Stimulated activated CD4-positive, alpha-beta T cell treated with anti-CD3 and anti-CD28 coated beads, Interleukin-12 subunit alpha, Interleukin-12 subunit beta, amount 100 ng/mL, for 4 hours (primary cell): ENCODE data around the gene SPINK4.

Experiments
- DNase-seq: peaks from one replicate; pipeline ENCODE4 v3.0.0-alpha.2; 2020

Gene SPINK4

GRCh38 chr9:33294670-33295432 lies 54.9 kb downstream of the SPINK4 start:
- DNase-seq = no peak

GRCh38 chr9:33295571-33295970 lies 55.6 kb downstream of the SPINK4 start:
- DNase-seq = no peak

DNA sequence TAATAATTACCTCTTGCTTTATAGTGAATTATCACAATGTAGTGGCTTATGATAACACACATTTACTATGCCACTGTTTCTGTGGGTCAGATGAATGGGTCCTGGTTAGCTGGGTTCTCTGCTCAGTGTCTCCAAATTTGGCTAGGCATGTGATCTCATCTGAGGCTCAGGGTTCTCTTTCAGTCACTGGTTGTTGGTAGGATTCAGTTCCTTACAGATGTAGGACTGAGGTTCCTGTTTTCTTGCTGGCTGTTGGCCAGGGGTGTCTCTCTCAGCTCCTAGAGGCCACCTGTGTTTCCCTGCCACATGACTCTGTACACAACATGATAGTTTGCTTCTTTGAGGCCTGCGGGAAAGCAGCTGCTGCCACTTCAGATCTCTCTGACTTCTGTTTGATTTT lies 57.5 kb downstream of the SPINK4 start:
- no peak for DNase-seq
